IPS DF 19.7 (cell line): ENCODE data around the gene MAML2.

Experiments used
- DNase-seq: peaks from one replicate; pipeline ENCODE4 v3.0.0-alpha.2; 2013; ENCODE audit warnings: low read depth, low spot score

The MAML2 gene

GRCh38 chr11:96013461-96014213 lies 329.4 kb downstream of the MAML2 start:
- DNase-seq: no peak

GRCh38 chr11:96012086-96012824 lies 330.7 kb downstream of the MAML2 start:
- DNase-seq: peak; percentile 40

GRCh38 chr11:96010683-96011082 lies 332.3 kb downstream of the MAML2 start:
- no peak for DNase-seq

GRCh38 chr11:96008161-96008720 lies 334.8 kb downstream of the MAML2 start:
- no peak for DNase-seq

- DNase-seq: no peak
Measured at GRCh38 chr11:96006037-96006436, 337.0 kb downstream of the MAML2 start.

- DNase-seq: no peak
Measured at GRCh38 chr11:96004862-96005261, 338.1 kb downstream of the MAML2 start.

- no peak for DNase-seq
Measured at GRCh38 chr11:96002754-96003290, 340.2 kb downstream of the MAML2 start.

- DNase-seq: no peak
Measured at GRCh38 chr11:96002339-96002738, 340.7 kb downstream of the MAML2 start.

GRCh38 chr11:96001037-96001436 lies 342.0 kb downstream of the MAML2 start:
- no peak for DNase-seq

GRCh38 chr11:95999711-96000406 lies 343.1 kb downstream of the MAML2 start:
- no peak for DNase-seq

- no peak for DNase-seq
Measured at GRCh38 chr11:95996621-95997235, 346.3 kb downstream of the MAML2 start.

GRCh38 chr11:95994329-95994728 lies 348.7 kb downstream of the MAML2 start:
- DNase-seq: no peak

GRCh38 chr11:95993438-95994298 lies 349.3 kb downstream of the MAML2 start:
- DNase-seq: no peak

GRCh38 chr11:95991545-95991944 lies 351.4 kb downstream of the MAML2 start:
- DNase-seq: no peak

GRCh38 chr11:95991101-95991500 lies 351.9 kb downstream of the MAML2 start:
- no peak for DNase-seq

GRCh38 chr11:95989780-95990179 lies 353.2 kb downstream of the MAML2 start:
- no peak for DNase-seq

- DNase-seq: no peak
Measured at GRCh38 chr11:95989076-95989605, 353.9 kb downstream of the MAML2 start.

- DNase-seq: no peak
Measured at GRCh38 chr11:95985174-95985808, 357.7 kb downstream of the MAML2 start.

- DNase-seq: no peak
Measured at GRCh38 chr11:95984072-95984471, 358.9 kb downstream of the MAML2 start.
